ENCODE data around the gene ADCY2.

The ADCY2 gene

DNA sequence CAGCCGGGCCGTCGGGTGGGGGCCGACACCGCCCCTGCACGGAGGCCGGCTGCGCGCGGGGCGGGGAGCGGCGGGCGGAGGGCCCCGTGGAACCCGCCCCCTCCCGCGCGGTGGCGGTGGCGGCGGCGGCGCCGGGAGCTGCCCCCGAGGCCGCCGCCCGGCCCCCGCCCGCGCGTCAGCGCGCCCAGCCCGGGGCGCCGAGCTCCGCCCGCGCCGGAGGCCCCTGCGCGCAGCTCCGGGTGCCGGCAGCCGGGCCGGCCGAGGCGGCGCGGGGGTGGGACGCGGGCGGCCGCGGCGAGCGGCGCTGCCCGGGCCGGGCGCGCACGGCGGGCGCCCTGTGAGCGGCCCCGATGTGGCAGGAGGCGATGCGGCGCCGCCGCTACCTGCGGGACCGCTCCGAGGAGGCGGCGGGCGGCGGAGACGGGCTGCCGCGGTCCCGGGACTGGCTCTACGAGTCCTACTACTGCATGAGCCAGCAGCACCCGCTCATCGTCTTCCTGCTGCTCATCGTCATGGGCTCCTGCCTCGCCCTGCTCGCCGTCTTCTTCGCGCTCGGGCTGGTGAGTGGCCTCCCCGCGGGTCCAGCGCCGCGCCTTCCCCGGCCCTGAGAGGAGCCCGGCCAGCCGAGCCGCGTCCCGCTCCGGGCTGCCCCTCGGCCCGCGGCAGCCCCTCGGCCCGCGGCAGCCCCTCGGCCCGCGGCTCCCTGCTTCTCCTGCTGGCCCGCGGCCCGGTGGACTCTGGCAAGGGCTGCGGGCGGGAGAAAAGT lies at the start of gene ADCY2:
TSS of gene ADCY2 (plus strand) at position 192 of the 766 bp plus-strand sequence. CDS start at position 351, 159 bp downstream.
- no peak for DNase-seq (ENCODE audit: low spot score)

DNA sequence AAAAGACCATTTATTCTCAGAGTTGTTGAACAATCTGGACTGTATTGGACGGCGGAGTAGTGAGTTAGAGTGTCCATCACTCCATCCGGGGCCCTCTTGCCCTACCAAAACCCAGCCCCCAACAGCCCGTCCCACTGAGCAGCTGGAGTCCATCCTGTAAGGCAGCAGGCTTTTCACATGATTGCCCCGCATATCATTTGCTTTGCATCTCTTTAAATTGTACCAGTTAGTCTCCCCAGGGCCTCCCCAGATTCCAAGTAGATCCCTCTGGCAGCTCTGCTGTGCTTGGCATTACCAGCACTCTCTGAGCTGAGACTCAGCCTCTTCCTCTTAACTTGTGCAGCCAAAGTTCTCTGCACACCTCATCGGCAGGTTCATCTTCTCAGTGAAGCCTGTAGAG lies 48.6 kb upstream of the ADCY2 start:
- no peak for DNase-seq (ENCODE audit: low spot score)

DNA sequence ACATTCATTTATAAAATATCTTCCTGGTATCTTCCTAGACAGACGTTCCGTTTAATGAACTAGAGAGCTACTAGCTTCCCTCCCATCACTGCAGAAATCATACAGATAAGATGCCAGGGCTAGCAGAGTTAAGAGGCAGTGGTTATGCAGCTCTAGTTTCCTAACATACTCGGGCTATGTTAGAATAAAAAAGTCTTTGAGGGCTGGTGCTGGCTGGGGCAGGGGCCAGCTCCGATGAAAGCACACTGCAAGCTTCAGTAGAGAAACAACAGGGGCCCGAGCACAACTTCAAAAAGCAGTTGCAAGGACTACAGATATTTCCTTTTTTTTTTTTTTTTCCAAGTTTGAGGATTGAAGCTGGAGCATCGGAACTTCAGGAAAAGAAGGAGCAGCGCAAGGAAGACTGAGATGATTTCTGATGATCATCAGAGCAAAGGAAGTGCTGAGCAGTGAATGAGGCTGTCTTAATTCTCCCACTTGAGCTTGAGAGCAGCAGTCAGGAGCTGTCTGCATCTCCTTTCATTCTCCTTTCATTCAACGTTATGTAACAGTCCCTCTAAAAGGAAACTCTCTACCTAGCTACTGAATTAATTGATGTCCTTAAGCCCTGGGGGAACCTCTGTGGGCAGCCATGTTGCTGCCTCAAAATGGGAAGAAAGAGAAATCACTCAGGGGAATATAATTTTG lies 47.6 kb upstream of the ADCY2 start:
- no peak for DNase-seq (ENCODE audit: low spot score)

DNA sequence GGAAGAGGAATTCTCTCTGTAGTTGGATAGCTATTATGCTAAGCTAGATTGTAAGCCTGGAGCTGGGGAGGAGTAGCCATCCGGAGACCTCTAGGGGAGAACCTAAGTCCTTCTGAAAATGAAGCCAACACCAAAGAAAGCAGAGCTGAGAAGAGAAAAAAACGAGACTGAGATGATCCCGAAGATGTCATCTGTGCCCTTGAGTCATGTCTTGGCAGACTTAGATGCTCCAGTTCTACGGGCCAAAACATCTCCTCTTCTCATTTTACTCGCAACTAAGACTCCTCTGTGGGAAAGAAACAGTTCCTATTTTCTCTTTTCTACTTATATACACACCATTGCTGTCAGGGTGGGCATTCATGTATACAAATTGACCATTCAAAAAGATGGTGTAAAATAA lies 34.3 kb upstream of the ADCY2 start:
- DNase-seq (ENCODE audit: low spot score), result no peak

DNA sequence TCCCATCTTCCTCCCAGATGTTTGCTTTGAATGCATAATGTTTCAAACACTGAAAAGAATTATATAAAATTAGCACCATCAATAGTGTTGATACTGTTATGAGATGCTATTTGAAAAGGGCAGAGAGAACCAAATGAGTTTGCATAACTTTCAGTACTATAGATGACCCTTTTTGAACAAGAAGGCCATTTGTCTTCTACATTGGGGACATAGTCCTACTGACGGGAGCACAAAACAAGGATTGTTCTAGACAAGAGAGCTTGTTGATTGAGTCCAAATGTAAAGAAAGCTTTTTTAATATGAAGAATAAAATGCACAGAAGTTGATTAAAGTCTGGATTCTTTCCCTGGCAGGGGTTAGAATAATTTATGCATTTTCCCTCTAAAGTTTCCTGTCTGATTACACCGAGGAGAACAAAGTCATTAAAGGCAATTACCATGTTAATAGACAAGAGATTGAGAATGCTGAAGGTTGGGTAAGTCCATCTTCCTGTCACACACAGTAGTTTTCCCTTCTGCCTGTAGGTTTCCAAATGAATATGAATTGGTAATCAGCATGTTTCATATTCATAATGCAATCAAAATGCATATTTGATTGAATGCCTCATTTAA lies 32.8 kb upstream of the ADCY2 start:
- no peak for DNase-seq (ENCODE audit: low spot score)

DNA sequence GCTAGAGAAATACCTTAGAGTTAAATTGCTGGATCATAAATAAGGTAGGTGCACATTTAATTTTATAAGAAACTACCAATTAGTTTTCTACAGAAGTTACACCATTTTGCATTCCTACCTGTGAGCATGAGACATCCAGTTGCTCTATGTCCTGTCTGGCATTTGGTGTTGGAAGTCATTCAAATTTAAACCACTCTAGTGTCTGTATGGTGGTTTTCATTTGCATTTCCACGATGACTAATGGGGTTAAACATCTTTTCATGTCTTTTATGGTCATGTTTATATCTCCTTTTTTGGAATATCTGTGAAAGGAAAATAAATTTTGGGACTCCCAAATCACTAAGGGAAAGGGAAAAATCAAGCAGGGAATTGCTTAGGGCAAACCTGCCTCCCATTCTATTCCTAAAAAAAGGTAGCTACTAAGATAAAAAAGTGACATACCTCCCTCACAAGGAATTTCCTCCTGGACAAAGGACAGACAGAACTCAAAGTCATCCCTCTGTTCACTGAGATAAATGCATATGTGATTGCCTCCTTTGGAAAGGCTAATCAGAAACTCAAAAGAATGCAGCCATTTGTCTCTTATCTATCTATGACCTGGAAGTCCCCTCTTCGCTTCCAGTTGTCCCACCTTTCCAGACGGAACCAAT lies 31.6 kb upstream of the ADCY2 start:
- no peak for DNase-seq (ENCODE audit: low spot score)

DNA sequence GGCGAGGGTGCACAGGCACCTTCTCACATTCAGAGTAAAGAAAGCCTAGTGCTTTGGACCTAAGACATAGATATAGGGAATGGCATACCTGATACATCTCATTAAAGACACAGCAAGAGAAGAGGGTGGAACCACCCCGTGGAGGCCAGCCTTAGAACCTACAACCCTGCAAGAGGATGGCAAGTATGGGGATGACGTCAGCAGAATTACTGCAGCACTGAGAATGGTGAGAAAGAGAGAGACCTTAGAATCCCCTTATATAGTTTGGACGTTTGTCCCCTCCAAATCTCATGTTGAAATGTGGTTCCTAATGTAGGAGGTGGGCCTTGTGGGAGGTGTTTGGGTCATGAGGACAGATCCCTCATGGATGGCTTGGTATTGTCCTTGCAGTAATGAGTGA lies 28.2 kb upstream of the ADCY2 start:
- no peak for DNase-seq (ENCODE audit: low spot score)

DNA sequence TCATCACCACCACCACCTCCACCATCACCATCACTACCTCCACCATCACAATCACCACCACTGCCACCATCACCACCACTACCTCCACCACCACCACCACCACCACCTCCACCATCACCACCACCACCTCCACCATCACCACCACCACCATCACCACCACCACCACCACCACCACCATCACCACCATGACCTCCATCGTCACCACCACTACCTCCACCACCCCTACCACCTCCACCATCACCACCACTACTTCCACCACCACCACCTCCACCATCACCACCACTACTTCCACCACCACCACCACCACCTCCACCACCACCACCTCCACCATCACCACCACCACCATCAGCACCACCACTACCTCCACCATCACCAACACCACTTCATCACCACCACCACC lies 23.5 kb upstream of the ADCY2 start:
- DNase-seq (ENCODE audit: low spot score), result no peak

DNA sequence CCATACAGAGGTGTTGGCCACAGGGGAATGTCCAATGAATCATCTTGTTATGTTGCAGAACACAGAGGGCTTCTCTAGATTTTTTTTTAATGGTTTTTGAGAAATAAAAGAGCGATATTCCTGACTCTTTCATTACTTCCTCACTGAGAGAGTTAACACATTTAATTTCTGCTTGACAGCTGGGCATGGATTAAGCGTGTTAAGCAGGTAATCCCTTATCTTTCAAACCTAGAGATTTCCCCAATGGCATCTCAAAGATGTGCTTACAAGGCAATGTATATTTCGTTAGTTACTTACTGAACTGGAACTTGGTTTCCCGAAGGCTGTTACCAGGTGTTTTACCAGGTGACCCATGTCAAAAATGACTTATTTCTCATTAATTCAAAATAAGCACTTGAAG lies 21.8 kb upstream of the ADCY2 start:
- DNase-seq (ENCODE audit: low spot score), result no peak

DNA sequence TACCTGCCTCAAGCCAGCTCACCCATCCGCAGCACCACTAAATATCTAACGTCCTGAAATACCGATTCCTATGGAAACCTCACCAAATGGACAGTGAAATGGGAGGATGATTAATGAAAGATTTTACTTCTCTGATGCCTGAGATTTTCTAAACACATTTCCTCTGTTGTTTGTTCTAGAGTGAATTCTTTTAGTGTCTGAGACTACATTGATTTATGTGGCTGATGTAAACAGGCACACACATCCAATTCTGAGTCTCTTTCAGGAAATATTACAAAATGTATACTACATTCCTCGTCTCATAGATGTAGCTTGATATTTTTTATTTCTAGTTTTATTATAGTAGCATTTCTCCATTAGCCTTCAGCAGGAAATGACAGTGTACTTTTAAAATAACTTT lies 20.5 kb upstream of the ADCY2 start:
- DNase-seq (ENCODE audit: low spot score), result no peak

DNA sequence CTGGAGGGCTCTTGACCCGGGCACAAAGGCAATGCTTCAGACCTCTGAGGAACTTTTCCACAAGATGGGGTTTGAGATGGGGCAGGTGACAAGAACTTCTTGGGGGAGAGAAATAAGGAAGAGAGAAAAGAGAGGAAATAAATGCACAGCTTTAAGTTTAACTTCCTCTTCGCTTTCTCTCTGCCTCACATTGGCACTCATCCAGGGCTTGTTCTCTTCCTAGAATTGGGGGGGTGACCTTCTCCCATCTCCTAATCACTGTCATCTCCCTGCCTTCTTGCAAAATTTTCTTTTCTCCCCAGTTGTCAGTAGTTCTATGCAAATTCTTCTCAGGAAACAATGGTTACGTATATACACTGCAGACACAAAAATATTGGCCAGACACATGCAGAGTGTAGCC lies 19.1 kb upstream of the ADCY2 start:
- DNase-seq (ENCODE audit: low spot score), result no peak

DNA sequence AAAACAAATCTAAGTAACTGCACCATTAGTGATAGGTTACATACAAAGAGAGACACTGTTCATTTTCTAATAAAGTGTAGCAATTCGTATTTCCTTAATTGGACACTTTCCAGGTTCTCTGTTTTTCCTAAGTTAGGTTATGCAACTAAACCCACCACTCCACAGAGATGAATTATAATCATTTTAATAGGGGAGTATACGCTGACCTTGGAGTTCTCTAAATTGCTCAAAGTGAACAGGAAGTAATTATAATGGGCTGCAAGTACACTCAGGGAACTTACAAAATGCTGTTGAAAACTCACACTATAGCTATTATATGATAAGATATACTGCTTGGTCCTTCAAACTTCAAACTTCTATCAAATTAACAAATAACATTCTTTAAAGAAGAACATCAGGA lies 18.2 kb upstream of the ADCY2 start:
- DNase-seq (ENCODE audit: low spot score), result no peak

DNA sequence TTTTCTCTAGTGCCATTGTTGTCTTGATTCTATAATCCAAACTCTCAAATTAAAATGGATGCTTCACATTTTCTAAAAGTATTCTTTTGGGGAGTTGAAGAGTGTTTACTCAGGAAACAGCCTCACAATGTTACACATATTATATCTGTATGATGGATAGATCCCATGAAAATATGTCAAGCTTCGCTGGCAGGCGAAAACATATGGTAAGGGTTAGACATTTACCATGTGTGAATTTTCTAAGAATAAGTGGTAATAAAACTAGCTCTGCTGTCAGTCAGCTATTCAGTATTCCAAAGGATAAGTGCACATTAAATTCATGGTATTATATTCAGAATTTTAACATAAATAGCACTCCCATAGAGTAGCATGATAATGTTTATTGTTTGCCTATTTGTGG lies 13.3 kb upstream of the ADCY2 start:
- no peak for DNase-seq (ENCODE audit: low spot score)

DNA sequence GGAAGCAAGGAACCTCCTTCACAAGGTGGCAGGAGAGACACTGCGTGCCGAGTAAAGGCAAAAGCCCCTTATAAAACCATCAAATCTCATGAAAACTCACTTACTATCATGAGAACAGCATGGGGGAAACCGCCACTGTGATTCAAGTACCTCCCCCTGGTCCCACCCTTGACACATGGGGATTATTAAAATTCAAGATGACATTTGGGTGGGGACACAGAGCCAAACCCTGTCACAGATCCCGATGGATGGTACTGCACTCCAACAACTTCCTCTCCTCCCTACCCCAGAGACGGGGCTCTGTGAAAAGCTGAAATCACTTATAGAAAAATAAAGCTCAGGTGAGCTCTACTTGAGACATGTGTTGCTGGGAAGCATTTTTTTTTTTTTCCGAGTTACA lies 10.3 kb upstream of the ADCY2 start:
- no peak for DNase-seq (ENCODE audit: low spot score)

DNA sequence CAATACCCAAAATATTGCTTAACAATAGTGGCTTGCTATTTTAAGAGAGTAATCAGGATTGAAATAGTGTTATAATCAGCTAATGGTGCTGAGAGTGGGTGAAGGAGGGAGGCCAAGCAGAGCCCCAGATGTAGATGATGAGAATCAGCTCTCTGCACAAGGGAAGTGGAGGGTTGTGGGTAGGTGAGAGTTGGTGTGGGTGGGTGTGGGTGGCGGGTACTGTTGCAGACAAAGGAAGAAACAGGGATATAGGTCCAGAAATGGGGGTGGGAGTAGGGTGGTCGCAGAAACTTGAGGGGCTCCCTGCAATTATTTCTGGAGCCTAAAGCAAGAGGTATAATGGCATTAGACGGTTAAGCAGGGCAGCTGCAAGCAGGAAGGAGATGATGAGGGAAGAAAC lies 7.4 kb upstream of the ADCY2 start:
- DNase-seq (ENCODE audit: low spot score), result no peak

DNA sequence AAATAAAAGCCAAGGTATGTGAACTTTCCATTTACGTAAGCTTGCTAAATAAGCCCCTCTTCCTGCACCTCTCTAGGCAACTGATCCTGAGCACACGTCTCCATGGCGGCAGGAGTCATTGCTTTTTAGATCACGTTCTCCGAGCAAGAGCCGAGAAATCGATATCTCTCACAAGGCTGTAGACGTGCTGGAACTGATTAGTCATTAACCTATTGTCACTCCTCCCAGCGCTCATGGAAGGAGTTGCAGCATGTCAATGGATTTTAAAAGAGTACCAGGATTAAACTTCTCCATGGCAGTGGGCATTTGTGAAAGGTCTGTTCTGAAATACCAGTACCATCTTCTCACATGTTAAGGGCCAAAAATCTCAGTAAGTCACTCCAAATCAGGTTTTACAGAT lies 4.7 kb upstream of the ADCY2 start:
- no peak for DNase-seq (ENCODE audit: low spot score)

DNA sequence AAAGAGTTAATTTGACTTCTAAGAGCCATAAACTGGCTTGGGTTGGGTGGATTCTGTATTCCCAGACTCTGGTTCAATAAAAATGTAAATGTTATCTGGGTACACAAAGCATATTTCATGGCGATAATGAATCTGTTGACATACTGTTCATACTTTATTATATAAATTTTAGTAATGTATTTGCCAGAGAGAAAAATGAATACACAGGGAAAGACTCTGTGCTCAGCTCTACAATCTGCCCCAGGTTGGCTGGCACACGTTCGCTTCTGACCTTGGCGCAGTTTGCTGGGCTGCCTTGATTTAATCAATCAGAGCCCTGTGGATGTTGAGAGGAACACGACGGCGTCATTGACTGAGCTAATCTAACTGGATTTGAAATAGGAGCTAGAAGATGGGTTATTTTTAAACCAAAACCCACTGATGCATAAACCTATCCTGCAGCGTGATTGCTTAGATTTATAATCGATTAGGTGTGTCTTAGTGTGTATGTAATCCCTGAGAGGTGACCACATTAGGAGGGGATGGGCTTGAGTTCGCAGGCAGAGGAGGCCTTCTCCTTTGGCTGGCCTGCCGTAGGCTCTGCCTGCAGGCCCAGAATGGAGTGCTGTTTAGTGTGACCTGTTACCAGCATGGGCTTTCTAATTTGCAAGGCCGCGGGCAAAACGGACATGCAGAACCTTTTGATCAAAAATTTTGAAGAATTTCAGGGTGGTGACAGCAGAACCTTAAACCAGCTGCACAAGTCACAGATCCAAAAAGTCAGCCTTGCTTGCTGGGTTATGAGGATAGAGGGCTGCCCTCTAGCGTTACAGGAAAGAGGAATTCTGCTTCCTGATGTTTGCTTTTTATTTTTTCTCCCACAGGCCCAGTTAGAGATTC lies 3.9 kb upstream of the ADCY2 start:
- no peak for DNase-seq (ENCODE audit: low spot score)

DNA sequence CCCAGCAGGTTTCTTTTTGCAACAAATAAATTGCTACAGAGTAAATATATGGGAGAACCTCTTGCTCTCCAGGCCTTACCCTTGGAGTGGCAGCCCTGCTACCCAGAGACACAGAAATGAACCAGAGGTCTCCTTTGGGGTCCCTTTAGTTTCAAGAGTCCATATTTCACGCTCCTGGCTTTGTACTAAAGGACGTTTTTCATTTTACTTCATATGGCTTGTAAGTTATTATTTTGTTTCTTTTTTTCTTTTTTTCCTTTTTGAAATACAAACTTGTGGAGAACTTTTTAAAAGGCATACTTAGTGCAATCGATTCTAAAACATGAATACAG lies 3.3 kb upstream of the ADCY2 start:
- no peak for DNase-seq (ENCODE audit: low spot score)

DNA sequence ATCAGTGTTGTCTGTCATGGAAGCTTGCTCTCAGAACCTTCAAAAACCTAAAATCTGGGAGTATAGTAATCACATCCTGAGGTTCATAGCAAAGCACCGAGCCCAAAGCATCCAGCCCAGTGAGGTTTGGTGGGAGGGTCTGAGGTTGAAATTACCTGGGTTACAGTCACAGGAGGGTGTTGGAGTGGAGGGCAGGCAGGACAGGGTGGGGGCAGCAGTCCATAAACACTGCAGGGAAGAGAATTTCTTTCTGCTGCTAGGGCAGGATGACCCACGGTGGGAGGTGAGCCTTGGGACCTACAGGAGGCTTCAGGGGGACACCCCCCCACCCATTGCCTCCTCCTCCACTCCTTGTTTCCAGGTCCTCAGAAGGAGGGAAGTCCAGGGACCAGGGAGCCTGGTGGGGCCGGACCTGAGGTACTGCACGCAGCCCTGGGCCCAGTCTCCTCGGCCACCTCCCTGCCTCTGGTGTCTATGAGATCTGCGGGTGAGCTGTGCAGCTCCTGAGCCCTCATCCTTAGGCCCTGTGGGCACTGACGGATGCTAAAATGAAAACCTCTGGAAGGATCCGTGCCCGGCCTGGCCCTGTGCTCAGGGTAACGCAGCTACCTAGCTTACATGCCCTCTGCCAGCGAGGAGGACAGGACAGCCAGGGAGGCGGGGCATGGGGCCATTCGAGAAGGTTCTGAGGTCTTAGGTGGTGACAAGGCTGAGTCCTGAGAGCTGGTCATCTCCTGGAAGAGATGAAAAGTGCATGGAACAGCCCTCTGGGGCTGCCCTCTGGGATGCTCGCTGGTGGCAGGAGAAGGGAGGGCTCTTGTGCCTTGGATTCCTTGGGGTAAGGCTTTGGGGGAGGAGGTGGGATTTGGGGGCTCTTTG lies 1.8 kb upstream of the ADCY2 start:
- no peak for DNase-seq (ENCODE audit: low spot score)

DNA sequence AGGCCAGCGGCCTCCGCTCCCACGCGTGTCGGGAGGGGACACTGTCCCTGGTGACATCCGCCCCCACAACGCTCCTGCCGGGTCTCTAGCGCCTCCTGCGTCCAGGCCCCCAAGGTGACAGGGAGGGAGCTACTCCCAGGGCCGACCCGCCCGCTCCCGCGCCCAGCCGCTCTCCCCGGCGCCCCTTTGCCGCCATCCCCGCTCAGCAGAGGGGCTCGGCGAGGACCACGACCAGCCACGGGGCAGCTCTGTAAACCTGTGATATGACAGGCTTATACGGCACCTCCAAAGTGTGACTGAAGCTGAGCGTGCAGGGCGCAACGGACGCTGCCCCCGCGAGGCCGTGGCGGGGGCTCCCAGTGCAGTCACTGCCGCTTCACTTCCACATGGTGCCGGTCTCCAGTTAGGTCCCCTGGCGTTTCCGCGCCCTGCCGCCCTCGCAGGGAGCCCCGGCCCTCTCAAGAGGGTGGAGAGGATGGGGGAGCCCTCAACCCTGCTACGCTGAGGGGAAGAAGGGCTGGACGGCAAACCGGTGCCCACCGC lies 978 bp upstream of the ADCY2 start:
- DNase-seq (ENCODE audit: low spot score), result no peak

DNA sequence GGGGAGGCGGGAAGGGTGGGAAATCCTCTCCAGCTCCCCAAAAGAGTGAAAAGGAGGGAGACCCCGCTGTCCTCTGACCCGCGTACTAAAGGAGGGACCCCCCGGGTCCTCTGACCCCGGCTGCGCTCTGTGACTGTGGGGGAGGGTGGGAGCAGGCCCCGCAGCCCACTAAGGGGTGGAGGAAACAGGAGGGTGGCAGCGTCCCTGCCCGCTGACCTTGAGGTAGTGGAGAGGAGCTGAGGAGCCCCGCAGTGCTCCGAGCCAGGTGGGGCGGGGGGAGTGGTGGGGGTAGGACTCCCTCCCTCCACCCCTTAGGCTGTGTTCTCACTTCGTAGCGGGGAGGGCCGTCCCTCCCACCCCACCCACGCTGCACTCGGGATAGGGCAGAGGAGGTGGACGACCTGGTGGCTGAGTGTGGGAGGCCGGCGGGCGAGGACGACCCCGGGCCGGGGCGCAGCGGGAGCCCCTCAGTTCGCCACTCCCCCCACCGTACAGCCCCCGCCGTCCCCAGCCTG lies 449 bp upstream of the ADCY2 start:
- no peak for DNase-seq (ENCODE audit: low spot score)
